Brain microvascular endothelial cell (primary cell): ENCODE measurements around the gene LRBA.

Experiments
- DNase-seq: peaks from one replicate; pipeline ENCODE4 v3.0.0-alpha.2; 2020
- H3K27ac ChIP-seq: fragments of 250-450 bp; sonication (Bioruptor Pico); 2 replicates; pipeline ENCODE4 v1.5.1; 2020; ENCODE audit warnings: mild to moderate bottlenecking, moderate library complexity
- H3K27me3 ChIP-seq: fragments of 250-450 bp; sonication (Bioruptor Pico); replicated peaks from 2 replicates; pipeline ENCODE4 v1.5.1; 2020; ENCODE audit warnings: mild to moderate bottlenecking
- H3K36me3 ChIP-seq: fragments of 250-450 bp; sonication (Bioruptor Pico); replicated peaks from 2 replicates; pipeline ENCODE4 v1.5.1; 2020; ENCODE audit warnings: mild to moderate bottlenecking
- H3K4me3 ChIP-seq: 2 replicates; pipeline ENCODE4 v1.5.1; 2011; ENCODE audit warnings: low read depth, mild to moderate bottlenecking, control low read depth, low read length, moderate library complexity
- CTCF ChIP-seq: IDR thresholded peaks from 2 replicates; pipeline ENCODE4 v1.5.1; 2011; ENCODE audit warnings: low read depth, mild to moderate bottlenecking, moderate library complexity, low read length, control low read depth, inconsistent platforms; ENCODE audit errors: missing control alignments
- in situ Hi-C: cut with HindIII; loops from 2 replicates; pipeline ENCODE4 v1.10.0; 2017; ENCODE audit warnings: low sequenced_read_pairs, low pct_ligation_motif_present

The LRBA gene

GRCh38 chr4:150482581-150482980 is 532.5 kb downstream of the LRBA start:
- Histone ChIP-seq H3K27me3 (no peaks in the 10 kb centered on the region), H3K4me3 (no peak overlapping the region), H3K27ac (no peak overlapping the region), H3K36me3 (no peaks in the 10 kb centered on the region)
- no peak for DNase-seq
- no peak for TF ChIP-seq CTCF
- in situ Hi-C loops: no loop called here

GRCh38 chr4:150479657-150480056 is 535.4 kb downstream of the LRBA start:
- Histone ChIP-seq H3K27ac (no peak overlapping the region), H3K27me3 (no peaks in the 10 kb centered on the region), H3K4me3 (no peak overlapping the region), H3K36me3 (no peaks in the 10 kb centered on the region)
- in situ Hi-C loops: no loop called here
- DNase-seq: no peak
- TF ChIP-seq CTCF: no peak

GRCh38 chr4:150477869-150478268 is 537.2 kb downstream of the LRBA start:
- no peak overlapping the region for H3K4me3 ChIP-seq
- in situ Hi-C loops: no loop called here
- no peaks in the 10 kb centered on the region for H3K27me3 ChIP-seq
- H3K27ac ChIP-seq: no peak overlapping the region
- no peak for DNase-seq
- no peaks in the 10 kb centered on the region for H3K36me3 ChIP-seq
- no peak for TF ChIP-seq CTCF

- H3K27ac ChIP-seq: no peak overlapping the region
- no peak for TF ChIP-seq CTCF
- H3K36me3 ChIP-seq: no peaks in the 10 kb centered on the region
- no peak for DNase-seq
- no peaks in the 10 kb centered on the region for H3K27me3 ChIP-seq
- no peak overlapping the region for H3K4me3 ChIP-seq
- in situ Hi-C loops: no loop called here
These were observed 538.3 kb downstream of the LRBA start for GRCh38 chr4:150476776-150477175.

GRCh38 chr4:150475763-150476162 is 539.3 kb downstream of the LRBA start:
- DNase-seq: no peak
- no peak for TF ChIP-seq CTCF
- no peak overlapping the region for H3K27ac ChIP-seq
- H3K27me3 ChIP-seq: no peaks in the 10 kb centered on the region
- in situ Hi-C loops: no loop called here
- no peaks in the 10 kb centered on the region for H3K36me3 ChIP-seq
- no peak overlapping the region for H3K4me3 ChIP-seq

- no peak for DNase-seq
- in situ Hi-C loops: no loop called here
- no peak for TF ChIP-seq CTCF
These were observed 550.6 kb downstream of the LRBA start for GRCh38 chr4:150464523-150464922.

More at GRCh38 chr4:150464523-150464922, 550.6 kb downstream of the LRBA start:
- Histone ChIP-seq H3K4me3 (no peak overlapping the region), H3K27me3 (no peaks in the 10 kb centered on the region), H3K27ac (no peak overlapping the region), H3K36me3 (no peaks in the 10 kb centered on the region)
